Kidney epithelial cell (primary cell): Measurements from ENCODE around the gene STK32B. TPM values are rescaled to one million over a fixed set of nuclear protein-coding genes. Genes with fewer than 3 reads are reported as not detected.

Source experiments
- DNase-seq: peaks from one replicate; pipeline ENCODE4 v3.0.0-alpha.2; 2010; ENCODE audit warnings: low read depth
- H3K27me3 ChIP-seq: 2 replicates; pipeline ENCODE4 v1.6.0; 2011; ENCODE audit warnings: low read length; ENCODE audit not compliant: control insufficient read depth, insufficient read depth
- H3K36me3 ChIP-seq: 2 replicates; pipeline ENCODE4 v1.5.1; 2011; ENCODE audit warnings: low read length; ENCODE audit not compliant: control insufficient read depth, insufficient read depth
- H3K4me3 ChIP-seq: 2 replicates; pipeline ENCODE4 v1.5.1; 2011; ENCODE audit warnings: low read depth, mild to moderate bottlenecking, control low read depth, low read length
- total RNA-seq: library from RNA; depleted of rRNA; stranded (reverse); fragments of >200 nt; gene quantifications from 2 replicates; pipeline ENCODE4 v1.2.3, GENCODE V29; 2015
- TF ChIP-seq, protein P1 (sequence below): IDR thresholded peaks from 2 replicates; pipeline ENCODE4 v1.5.1; 2011; ENCODE audit warnings: mild to moderate bottlenecking, moderate library complexity, low read length, control low read depth, inconsistent platforms; ENCODE audit not compliant: insufficient read depth, poor library complexity, severe bottlenecking

Gene STK32B
- total RNA-seq, 1 donor from 2014 or later, result 3.6 TPM

DNA sequence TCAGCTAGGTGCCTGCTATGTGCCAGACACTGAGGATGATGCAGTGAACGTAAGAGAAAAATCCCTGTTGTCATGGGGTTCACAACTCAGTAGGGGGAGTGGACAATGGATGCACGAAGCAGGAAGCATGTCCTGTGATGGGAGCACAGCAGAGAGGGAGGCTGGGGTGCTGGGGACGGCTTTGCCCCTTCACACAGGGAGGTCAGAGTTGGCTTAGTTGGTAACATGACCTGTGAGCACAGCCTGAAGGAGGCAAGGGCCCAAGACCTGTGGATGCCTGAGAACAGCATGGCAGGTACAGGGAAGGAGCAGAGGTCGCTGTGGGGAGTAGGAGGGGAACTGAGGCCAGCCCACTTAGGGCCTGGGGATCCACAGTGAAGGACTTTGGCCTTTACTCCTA lies 109.4 kb downstream of the STK32B start:
- TF ChIP-seq, protein P1, sequence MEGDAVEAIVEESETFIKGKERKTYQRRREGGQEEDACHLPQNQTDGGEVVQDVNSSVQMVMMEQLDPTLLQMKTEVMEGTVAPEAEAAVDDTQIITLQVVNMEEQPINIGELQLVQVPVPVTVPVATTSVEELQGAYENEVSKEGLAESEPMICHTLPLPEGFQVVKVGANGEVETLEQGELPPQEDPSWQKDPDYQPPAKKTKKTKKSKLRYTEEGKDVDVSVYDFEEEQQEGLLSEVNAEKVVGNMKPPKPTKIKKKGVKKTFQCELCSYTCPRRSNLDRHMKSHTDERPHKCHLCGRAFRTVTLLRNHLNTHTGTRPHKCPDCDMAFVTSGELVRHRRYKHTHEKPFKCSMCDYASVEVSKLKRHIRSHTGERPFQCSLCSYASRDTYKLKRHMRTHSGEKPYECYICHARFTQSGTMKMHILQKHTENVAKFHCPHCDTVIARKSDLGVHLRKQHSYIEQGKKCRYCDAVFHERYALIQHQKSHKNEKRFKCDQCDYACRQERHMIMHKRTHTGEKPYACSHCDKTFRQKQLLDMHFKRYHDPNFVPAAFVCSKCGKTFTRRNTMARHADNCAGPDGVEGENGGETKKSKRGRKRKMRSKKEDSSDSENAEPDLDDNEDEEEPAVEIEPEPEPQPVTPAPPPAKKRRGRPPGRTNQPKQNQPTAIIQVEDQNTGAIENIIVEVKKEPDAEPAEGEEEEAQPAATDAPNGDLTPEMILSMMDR, result no peak
- no peak for DNase-seq
- no peak overlapping the region for H3K4me3 ChIP-seq

GRCh38 chr4:5162909-5163508 lies 111.7 kb downstream of the STK32B start:
- Histone ChIP-seq H3K36me3 (no peaks in the 10 kb centered on the region), H3K27me3 (no peaks in the 10 kb centered on the region), H3K4me3 (no peak overlapping the region)
- TF ChIP-seq, protein P1, result no peak
- DNase-seq, result no peak

More for the DNA sequence above, 109.4 kb downstream of the STK32B start:
- no peaks in the 10 kb centered on the region for H3K27me3 ChIP-seq
- no peaks in the 10 kb centered on the region for H3K36me3 ChIP-seq

- no peak for DNase-seq
- Histone ChIP-seq H3K27me3 (no peaks in the 10 kb centered on the region), H3K4me3 (no peak overlapping the region), H3K36me3 (no peaks in the 10 kb centered on the region)
- TF ChIP-seq, protein P1, result no peak
These were observed 113.1 kb downstream of the STK32B start for GRCh38 chr4:5164221-5164912.

DNA sequence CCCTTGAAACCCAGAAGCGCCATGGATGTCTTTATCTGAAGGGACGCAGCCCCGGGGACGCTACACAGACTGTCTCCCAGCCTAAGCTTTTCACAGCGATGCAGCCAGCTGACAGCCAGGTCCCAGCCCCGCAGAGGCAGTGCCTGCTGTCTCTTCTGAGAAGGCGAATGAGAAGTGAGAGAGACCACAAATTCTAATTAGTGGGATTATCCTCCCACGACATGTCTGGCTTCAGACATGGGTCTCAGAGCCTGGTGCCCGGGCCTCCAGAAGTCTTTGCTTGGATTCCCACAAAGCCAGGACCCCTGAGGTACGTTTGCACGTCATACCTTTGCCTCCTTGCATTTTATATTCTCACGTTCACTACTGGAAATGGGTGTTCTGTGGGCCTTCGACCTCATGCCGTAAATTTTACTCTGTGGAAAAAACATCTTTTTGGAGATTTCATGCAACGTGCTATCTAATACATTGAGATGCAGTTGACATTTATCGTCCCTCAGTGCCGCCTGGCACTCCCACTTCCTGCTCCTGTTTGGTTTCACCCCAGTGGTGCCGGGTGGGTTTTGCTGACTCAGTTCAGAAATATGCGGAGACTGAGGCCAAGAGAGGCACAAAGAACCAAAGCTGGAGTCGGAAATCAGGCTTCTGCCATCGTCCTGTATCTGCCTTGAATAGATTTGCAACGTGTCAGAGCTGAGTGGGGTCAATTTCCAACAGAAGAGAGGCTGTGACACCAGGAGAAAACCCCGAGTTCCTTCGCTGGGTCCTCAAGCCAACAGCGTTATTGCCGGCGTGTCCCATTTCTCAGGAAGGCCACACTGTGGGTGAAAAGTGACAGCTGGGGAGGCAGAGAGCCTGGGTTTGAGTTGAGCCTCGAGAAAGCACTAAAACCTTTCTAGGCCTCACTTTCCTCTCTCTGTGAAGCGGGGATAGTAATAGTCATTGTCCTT lies 114.4 kb downstream of the STK32B start:
- TF ChIP-seq, protein P1, result no peak
- no peaks in the 10 kb centered on the region for H3K27me3 ChIP-seq
- no peak overlapping the region for H3K4me3 ChIP-seq
- H3K36me3 ChIP-seq, result no peaks in the 10 kb centered on the region
- peak; percentile 41 for DNase-seq

GRCh38 chr4:5166377-5166776 lies 115.1 kb downstream of the STK32B start:
- no peaks in the 10 kb centered on the region for H3K36me3 ChIP-seq
- TF ChIP-seq, protein P1, result no peak
- no peak overlapping the region for H3K4me3 ChIP-seq

More at GRCh38 chr4:5166377-5166776, 115.1 kb downstream of the STK32B start:
- no peaks in the 10 kb centered on the region for H3K27me3 ChIP-seq
- DNase-seq, result no peak
